DND-41 (cell line): Measurements from ENCODE around the gene TEC.
"Not testable (repeated sequence)": the region's sequence is repeated elsewhere in the genome, so short reads cannot be mapped to it uniquely, and the experiment has no call there.

Source experiments
- ATAC-seq: fragments of 200-7000 bp; cut with Tn5 transposase; 3 replicates; pipeline ENCODE4 v1.9.1; 2021; ENCODE audit warnings: low read depth; ENCODE audit not compliant: insufficient read depth
- DNase-seq: peaks from one replicate; pipeline ENCODE4 v3.0.0-alpha.2; 2020
- H2AFZ ChIP-seq: 2 replicates; pipeline ENCODE4 v1.6.0; 2012; ENCODE audit warnings: low read depth, low read length
- H3K27ac ChIP-seq: 2 replicates; pipeline ENCODE4 v1.5.1; 2012; ENCODE audit warnings: low read length, inconsistent platforms
- H3K27me3 ChIP-seq: fragments of 200-600 bp; sonication (generic); 2 replicates; pipeline ENCODE4 v1.6.0; 2012; ENCODE audit warnings: low read length, mild to moderate bottlenecking, inconsistent platforms; ENCODE audit not compliant: insufficient read depth, poor library complexity
- H3K36me3 ChIP-seq: 2 replicates; pipeline ENCODE4 v1.5.1; 2012; ENCODE audit warnings: low read length, inconsistent platforms; ENCODE audit not compliant: insufficient read depth
- H3K4me1 ChIP-seq: 2 replicates; pipeline ENCODE4 v1.5.1; 2012; ENCODE audit warnings: mild to moderate bottlenecking, low read length; ENCODE audit not compliant: insufficient read depth
- H3K4me2 ChIP-seq: 2 replicates; pipeline ENCODE4 v1.6.0; 2012; ENCODE audit warnings: mild to moderate bottlenecking, moderate library complexity, low read length, inconsistent platforms; ENCODE audit not compliant: insufficient read depth
- H3K4me3 ChIP-seq, 2 experiments: fragments of 200-600 bp in 1 of 2; shearing (Covaris generic) in 1 of 2; 2 replicates each; pipeline ENCODE4 v1.5.1; 2012 to 2016; ENCODE audit warnings: inconsistent platforms in 2 of 2, low read length in 2 of 2, mild to moderate bottlenecking in 2 of 2, low read depth in 1 of 2, moderate library complexity in 1 of 2
- H3K79me2 ChIP-seq: 2 replicates; pipeline ENCODE4 v1.6.0; 2012; ENCODE audit warnings: low read length, inconsistent platforms; ENCODE audit not compliant: insufficient read depth
- H3K9ac ChIP-seq: 2 replicates; pipeline ENCODE4 v1.6.0; 2012; ENCODE audit warnings: low read depth, mild to moderate bottlenecking, inconsistent platforms, low read length, moderate library complexity
- H3K9me3 ChIP-seq: 2 replicates; pipeline ENCODE4 v1.5.1; 2012; ENCODE audit warnings: low read length, moderate library complexity, mild to moderate bottlenecking, inconsistent platforms; ENCODE audit not compliant: insufficient read depth, severe bottlenecking
- H4K20me1 ChIP-seq: 2 replicates; pipeline ENCODE4 v1.6.0; 2012; ENCODE audit warnings: low read length; ENCODE audit not compliant: insufficient read depth
- CTCF ChIP-seq: IDR thresholded peaks from 2 replicates; pipeline ENCODE4 v1.5.1; 2012; ENCODE audit warnings: borderline replicate concordance, low read length, moderate library complexity, mild to moderate bottlenecking; ENCODE audit not compliant: poor library complexity, severe bottlenecking; ENCODE audit errors: extremely low read depth
- EZH2 ChIP-seq: IDR thresholded peaks from 3 replicates; pipeline ENCODE4 v1.6.1; 2012; ENCODE audit warnings: borderline replicate concordance, low read depth, mild to moderate bottlenecking, moderate library complexity, low read length, inconsistent platforms; ENCODE audit not compliant: severe bottlenecking

The TEC gene

DNA sequence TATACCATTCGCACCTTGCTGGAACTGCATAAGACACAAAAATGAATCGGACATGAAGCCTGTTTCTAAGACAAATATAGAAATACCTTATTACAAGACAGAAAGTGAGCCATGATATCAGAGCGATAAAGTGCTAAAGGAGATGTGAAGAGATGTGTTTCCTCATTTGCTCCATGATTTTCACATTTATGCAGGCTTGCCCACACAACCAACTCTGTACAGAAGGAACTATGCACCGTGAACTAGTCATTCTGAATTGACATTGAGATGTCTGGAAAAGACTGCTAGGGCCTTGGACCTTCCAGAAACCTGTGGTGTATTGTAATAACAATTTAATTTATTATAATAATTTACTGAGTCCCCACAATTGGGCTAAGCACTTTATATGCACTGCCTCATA is 97.0 kb downstream of the TEC start:
- DNase-seq: no peak
- H3K79me2 ChIP-seq: no peaks in the 10 kb centered on the region
- no peak overlapping the region for H3K9ac ChIP-seq
- no peaks in the 10 kb centered on the region for H3K9me3 ChIP-seq
- no peak overlapping the region for H2AFZ ChIP-seq
- no peak overlapping the region for H3K4me3 ChIP-seq
- no peaks in the 10 kb centered on the region for H3K36me3 ChIP-seq
- TF ChIP-seq CTCF (no peak), EZH2 (no peak)
- H3K4me2 ChIP-seq: no peak overlapping the region
- no peak for ATAC-seq
- H3K27me3 ChIP-seq: no peaks in the 10 kb centered on the region
- H4K20me1 ChIP-seq: no peaks in the 10 kb centered on the region
- no peaks in the 10 kb centered on the region for H3K4me1 ChIP-seq
- H3K27ac ChIP-seq: no peak overlapping the region

GRCh38 chr4:48169636-48170035 is 100.0 kb downstream of the TEC start:
- Histone ChIP-seq H3K9me3 (no peaks in the 10 kb centered on the region), H3K9ac (no peak overlapping the region), H2AFZ (no peak overlapping the region), H4K20me1 (no peaks in the 10 kb centered on the region), H3K36me3 (no peaks in the 10 kb centered on the region), H3K27me3 (peaks cover 2% of the 10 kb centered on the region), H3K4me1 (no peaks in the 10 kb centered on the region), H3K4me3 (no peak overlapping the region), H3K79me2 (no peaks in the 10 kb centered on the region), H3K4me2 (no peak overlapping the region), H3K27ac (no peak overlapping the region)
- ATAC-seq (no peak), DNase-seq (no peak)
- TF ChIP-seq CTCF: no peak
- TF ChIP-seq EZH2: no peak

- H3K9me3 ChIP-seq: no peaks in the 10 kb centered on the region
- H3K4me2 ChIP-seq: no peak overlapping the region
- no peaks in the 10 kb centered on the region for H3K4me1 ChIP-seq
- no peak overlapping the region for H3K4me3 ChIP-seq
- no peak overlapping the region for H3K27ac ChIP-seq
- no peaks in the 10 kb centered on the region for H3K36me3 ChIP-seq
- no peaks in the 10 kb centered on the region for H3K79me2 ChIP-seq
- DNase-seq (no peak), ATAC-seq (no peak)
- no peak overlapping the region for H2AFZ ChIP-seq
- no peak overlapping the region for H3K9ac ChIP-seq
- H4K20me1 ChIP-seq: no peaks in the 10 kb centered on the region
- peaks cover 2% of the 10 kb centered on the region for H3K27me3 ChIP-seq
- no peak for TF ChIP-seq CTCF
- no peak for TF ChIP-seq EZH2
Observed at GRCh38 chr4:48167538-48168263, 101.9 kb downstream of the TEC start.

- not testable (repeated sequence) for H3K27me3 ChIP-seq, H3K36me3 ChIP-seq
Observed at GRCh38 chr4:48164561-48164960, 105.1 kb downstream of the TEC start.

More at GRCh38 chr4:48164561-48164960, 105.1 kb downstream of the TEC start:
- not testable (repeated sequence) for H3K4me3 ChIP-seq, H3K4me2 ChIP-seq, H3K79me2 ChIP-seq, ATAC-seq, H4K20me1 ChIP-seq, DNase-seq, H2AFZ ChIP-seq, H3K9me3 ChIP-seq, H3K9ac ChIP-seq, H3K4me1 ChIP-seq, H3K27ac ChIP-seq
